Activated naive CD8-positive, alpha-beta T cell (primary cell): Measurements from ENCODE around the gene NFKBIL1.
"Not testable (repeated sequence)": the region's sequence is repeated elsewhere in the genome, so short reads cannot be mapped to it uniquely, and the experiment has no call there.

Experiments used
- H3K27ac Mint-ChIP-seq: one replicate; pipeline ENCODE4 v1.8.0; 2021; ENCODE audit warnings: mixed read lengths
- H3K27me3 Mint-ChIP-seq: one replicate; pipeline ENCODE4 v1.8.0; 2021; ENCODE audit warnings: mixed read lengths
- H3K36me3 Mint-ChIP-seq: one replicate; pipeline ENCODE4 v1.8.0; 2021; ENCODE audit warnings: mixed read lengths
- H3K4me1 Mint-ChIP-seq: one replicate; pipeline ENCODE4 v1.8.0; 2021; ENCODE audit warnings: low read depth, mixed read lengths
- H3K4me3 Mint-ChIP-seq: one replicate; pipeline ENCODE4 v1.8.0; 2021; ENCODE audit warnings: mild to moderate bottlenecking, mixed read lengths
- H3K9me3 Mint-ChIP-seq: one replicate; pipeline ENCODE4 v1.8.0; 2021; ENCODE audit warnings: low read depth, mixed read lengths

The NFKBIL1 gene

DNA sequence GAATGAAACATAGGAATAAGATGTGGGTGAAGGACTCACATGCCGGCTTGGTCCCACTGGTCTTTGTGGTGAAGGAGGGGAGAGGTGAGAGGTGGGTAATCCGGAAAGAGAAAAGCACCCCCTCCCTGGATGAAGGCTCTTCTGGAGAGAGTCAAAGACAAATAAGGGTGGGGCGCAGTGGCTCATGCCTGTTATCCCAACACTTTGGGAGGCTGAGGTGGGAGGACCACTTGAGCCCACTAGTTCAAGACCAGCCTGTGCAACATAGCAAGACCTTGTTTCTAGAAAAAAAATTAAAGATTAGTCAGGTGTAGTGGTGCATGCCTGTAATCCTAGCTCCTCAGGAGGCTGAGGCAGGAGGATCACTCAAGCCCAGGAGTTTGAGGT lies 31.7 kb downstream of the NFKBIL1 start:
- Mint-ChIP-seq H3K9me3 (no peaks in the 10 kb centered on the region), H3K4me1 (peaks cover 58% of the 10 kb centered on the region), H3K27me3 (no peaks in the 10 kb centered on the region), H3K27ac (peak overlapping the region; percentile 87), H3K36me3 (peaks cover 18% of the 10 kb centered on the region), H3K4me3 (peak overlapping the region; percentile 95)

DNA sequence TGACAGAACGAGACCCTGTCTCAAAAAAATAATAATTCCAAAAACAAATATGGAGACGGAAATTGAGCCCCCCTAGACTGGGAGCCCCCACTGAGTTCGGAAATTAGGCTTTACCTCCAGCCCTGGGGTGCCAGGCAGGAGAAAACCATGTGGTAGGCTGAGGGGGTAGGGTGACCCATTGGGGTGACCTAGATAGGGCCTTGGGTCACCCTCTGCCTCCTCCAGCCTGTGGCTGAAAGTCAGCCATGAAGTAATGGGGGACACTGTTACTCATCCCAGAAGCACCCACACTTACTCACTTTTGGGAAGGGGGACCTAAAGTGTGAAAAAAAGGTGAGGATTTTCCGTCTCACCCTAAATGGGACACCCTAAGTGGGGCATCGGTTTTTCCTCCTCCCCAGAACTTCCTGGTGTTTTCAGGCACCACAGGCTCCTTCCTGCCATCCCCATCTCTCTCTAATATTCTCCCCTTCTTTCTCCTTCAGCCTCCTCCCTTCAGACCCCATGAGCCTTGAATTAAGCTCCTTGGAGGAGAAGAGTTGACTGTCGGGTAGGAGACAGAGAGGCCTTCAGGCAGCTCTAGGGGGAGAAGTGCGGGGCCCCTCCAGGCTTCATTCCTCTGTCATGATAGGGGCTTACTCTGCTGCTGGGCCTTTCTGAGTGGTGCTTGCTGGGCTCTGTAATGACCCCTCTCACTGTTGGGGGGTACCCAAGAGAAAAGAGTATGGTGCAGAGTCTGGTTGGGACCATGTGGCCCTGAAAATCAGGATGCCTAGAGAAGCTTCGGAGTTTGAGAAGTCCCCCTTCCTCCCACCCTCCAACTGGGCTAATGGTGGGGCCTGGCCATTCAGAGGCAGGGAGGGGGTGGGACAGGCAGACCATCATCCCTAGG lies 32.4 kb downstream of the NFKBIL1 start:
- H3K36me3 Mint-ChIP-seq: peaks cover 18% of the 10 kb centered on the region
- no peaks in the 10 kb centered on the region for H3K27me3 Mint-ChIP-seq
- no peaks in the 10 kb centered on the region for H3K9me3 Mint-ChIP-seq
- H3K4me3 Mint-ChIP-seq: peak overlapping the region; percentile 95
- peak overlapping the region; percentile 93 for H3K27ac Mint-ChIP-seq
- peaks cover 55% of the 10 kb centered on the region for H3K4me1 Mint-ChIP-seq

DNA sequence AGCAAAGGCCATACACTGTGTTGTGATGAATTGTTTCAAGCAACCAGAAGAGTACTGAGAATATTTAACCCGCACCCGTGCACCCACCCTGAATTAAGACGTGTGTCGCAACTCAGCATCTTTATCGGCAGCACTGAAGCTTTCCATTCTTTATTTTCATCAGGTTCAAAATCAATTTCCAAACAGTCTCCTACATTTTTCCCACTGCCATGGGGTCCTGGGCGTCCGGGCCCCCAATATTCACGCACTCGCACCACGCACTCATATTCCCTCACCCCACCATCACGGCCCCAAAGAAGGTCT lies 33.0 kb downstream of the NFKBIL1 start:
- peak overlapping the region; percentile 95 for H3K4me3 Mint-ChIP-seq

DNA sequence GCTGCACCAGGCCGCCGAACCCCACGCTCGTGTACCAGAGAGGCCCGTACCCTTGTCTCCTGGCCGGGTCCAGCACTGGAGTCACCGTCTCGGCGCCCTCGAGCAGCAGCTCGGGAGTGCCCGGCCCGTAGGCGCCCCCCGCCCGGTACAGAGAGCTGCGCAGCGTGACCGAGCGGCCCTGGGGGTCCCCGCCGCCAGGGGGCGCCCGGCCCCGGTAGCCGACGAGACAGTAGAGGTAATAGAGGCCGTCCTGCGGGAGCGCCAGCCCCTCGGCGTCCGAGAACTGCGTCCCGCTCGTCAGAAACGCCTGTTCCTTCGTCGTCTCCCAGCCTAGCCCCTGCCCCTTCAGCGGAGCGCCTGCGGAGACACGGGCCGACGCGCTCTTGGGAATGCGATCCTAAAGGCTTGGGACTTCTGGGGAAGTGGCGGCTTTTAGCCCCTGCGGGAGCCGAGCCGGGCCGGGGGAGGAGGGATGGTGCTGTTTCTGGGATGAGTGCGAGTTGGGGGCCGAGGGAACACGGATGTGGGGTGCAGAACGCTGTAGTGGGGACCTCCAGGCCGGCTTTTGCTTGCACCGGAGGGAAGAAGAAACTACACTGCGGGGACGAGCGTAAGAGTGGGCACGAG lies 33.5 kb downstream of the NFKBIL1 start:
- peaks cover 56% of the 10 kb centered on the region for H3K4me1 Mint-ChIP-seq
- peak overlapping the region; percentile 95 for H3K4me3 Mint-ChIP-seq
- H3K36me3 Mint-ChIP-seq: peaks cover 17% of the 10 kb centered on the region
- peak overlapping the region; percentile 93 for H3K27ac Mint-ChIP-seq
- H3K27me3 Mint-ChIP-seq: no peaks in the 10 kb centered on the region
- H3K9me3 Mint-ChIP-seq: no peaks in the 10 kb centered on the region

More for the DNA sequence above, 33.0 kb downstream of the NFKBIL1 start:
- Mint-ChIP-seq H3K9me3 (no peaks in the 10 kb centered on the region), H3K27me3 (no peaks in the 10 kb centered on the region), H3K4me1 (peaks cover 56% of the 10 kb centered on the region), H3K36me3 (peaks cover 18% of the 10 kb centered on the region), H3K27ac (peak overlapping the region; percentile 93)

DNA sequence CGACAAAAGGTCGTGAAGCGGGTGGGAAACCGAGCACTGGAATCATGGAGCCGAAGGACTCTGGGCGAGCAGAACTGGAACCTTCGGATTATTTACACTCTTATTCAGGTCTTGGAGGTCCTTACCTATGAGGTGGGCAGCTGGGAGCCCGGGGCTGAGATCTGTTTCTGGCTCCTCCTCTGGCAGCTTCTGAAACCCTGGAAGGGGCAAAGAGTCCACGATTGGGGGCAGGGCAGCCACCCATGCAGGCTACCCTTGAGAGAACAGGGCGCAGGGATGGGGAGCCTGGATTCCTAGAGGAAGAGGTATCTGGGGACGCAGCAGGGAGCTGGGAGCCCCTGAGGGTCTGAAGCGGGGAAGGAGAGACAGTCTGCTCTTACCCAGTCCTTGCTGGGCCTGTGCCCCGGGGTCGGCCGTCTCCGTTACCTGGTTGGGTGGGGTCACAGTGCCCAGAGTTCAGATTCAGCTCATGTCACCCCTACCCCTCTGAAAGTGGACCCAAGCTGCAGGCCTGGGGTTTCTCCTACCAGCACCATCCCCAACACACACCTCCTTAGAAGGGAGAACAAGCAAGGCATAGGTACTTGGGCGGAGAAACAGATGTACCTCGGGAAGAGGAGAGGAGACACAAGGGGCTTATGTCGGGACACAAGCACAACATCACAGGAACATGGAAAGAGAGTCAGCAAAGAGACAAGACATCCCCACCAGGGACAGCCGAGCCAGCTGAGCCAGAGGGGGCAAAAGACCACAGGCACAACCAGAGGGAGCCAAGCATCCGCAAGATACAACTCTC lies 34.2 kb downstream of the NFKBIL1 start:
- H3K4me3 Mint-ChIP-seq: peak overlapping the region; percentile 95
- no peaks in the 10 kb centered on the region for H3K27me3 Mint-ChIP-seq
- peaks cover 59% of the 10 kb centered on the region for H3K4me1 Mint-ChIP-seq
- peak overlapping the region; percentile 89 for H3K27ac Mint-ChIP-seq
- peaks cover 10% of the 10 kb centered on the region for H3K36me3 Mint-ChIP-seq
- H3K9me3 Mint-ChIP-seq: no peaks in the 10 kb centered on the region

DNA sequence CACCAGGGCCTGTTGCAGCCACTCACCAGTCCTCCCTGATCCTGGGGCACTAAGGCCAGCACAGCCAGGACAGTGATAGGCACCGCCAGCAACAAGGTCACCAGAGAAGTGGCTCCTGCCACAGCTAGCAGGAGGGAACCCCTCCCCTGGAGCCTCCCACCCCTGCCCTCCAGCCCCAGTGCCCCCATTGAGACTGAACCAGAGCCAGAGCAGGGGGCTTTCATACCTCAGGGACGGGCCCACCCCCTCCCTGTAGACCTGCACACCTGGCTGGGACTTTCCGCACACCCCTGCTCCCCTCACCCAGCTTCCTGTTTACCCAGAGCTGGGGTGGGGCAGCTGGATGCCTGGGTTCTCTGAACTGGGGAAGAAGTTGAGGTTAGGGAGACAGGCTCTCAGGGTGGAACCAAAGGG lies 34.8 kb downstream of the NFKBIL1 start, which contains the start of gene LTB:
Gene LTB (minus strand): TSS at position 195 of the 414 bp plus-strand sequence. CDS start 7 bp downstream, at position 188.
- peak within 1 kb of the TSS; percentile 95 for H3K4me3 Mint-ChIP-seq
- H3K27me3 Mint-ChIP-seq: no peaks in the 10 kb centered on the region
- peak within 1 kb of the TSS; percentile 89 for H3K27ac Mint-ChIP-seq
- H3K9me3 Mint-ChIP-seq: no peaks in the 10 kb centered on the region
- H3K36me3 Mint-ChIP-seq: peaks cover 5% of the 10 kb centered on the region
- H3K4me1 Mint-ChIP-seq: peaks cover 62% of the 10 kb centered on the region

DNA sequence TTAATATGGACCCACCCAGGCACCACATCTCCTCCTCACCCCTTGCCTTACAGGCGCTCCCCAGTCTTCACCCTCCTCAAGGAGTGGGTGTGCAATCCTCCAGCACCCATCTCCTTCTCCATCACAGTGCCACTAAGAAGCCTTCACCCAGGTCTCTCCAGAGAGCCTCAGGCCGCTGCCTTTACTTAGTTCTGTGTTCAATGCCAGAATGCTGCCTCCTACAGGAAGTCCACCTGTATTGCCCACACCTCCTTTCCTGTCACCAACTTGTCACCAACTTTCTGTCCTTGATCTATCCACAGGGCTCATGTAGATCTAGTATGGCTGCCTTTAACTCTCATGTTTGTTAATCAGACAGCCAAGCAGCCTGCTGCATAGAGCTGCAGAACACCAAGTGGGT lies 38.1 kb downstream of the NFKBIL1 start:
- peaks cover 61% of the 10 kb centered on the region for H3K4me1 Mint-ChIP-seq
- H3K36me3 Mint-ChIP-seq: peaks cover 4% of the 10 kb centered on the region
- no peaks in the 10 kb centered on the region for H3K27me3 Mint-ChIP-seq
- no peaks in the 10 kb centered on the region for H3K9me3 Mint-ChIP-seq
- H3K27ac Mint-ChIP-seq: peak overlapping the region; percentile 91
- peak overlapping the region; percentile 82 for H3K4me3 Mint-ChIP-seq

DNA sequence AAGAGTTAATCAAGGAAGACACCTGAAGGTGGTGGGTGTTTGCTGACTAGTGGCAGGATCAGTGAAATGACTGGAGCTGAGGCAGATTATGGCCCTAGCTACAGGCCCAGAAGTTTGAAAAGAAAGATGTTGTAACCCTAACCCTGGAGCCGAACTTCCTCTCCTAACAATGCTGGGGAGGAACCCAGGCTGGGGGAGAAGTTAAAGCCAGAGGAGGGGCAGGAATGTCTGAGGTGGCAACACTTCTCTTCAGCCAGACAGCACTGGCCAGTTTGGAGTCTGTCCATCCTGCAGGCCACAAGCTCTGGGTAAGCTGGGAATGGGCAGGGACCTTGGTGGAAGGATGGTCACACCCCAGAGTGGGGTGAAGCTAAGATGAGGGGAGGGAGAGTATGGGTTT lies 38.6 kb downstream of the NFKBIL1 start, which contains the start of gene LST1:
Gene LST1 (plus strand): TSS at position 270 of the 400 bp plus-strand sequence. CDS start 1,023 bp downstream, outside the sequence.
- Mint-ChIP-seq H3K36me3 (peaks cover 4% of the 10 kb centered on the region), H3K27ac (peak within 1 kb of the TSS; percentile 91), H3K27me3 (no peaks in the 10 kb centered on the region), H3K4me3 (peak within 1 kb of the TSS; percentile 82), H3K9me3 (no peaks in the 10 kb centered on the region), H3K4me1 (peaks cover 62% of the 10 kb centered on the region)

DNA sequence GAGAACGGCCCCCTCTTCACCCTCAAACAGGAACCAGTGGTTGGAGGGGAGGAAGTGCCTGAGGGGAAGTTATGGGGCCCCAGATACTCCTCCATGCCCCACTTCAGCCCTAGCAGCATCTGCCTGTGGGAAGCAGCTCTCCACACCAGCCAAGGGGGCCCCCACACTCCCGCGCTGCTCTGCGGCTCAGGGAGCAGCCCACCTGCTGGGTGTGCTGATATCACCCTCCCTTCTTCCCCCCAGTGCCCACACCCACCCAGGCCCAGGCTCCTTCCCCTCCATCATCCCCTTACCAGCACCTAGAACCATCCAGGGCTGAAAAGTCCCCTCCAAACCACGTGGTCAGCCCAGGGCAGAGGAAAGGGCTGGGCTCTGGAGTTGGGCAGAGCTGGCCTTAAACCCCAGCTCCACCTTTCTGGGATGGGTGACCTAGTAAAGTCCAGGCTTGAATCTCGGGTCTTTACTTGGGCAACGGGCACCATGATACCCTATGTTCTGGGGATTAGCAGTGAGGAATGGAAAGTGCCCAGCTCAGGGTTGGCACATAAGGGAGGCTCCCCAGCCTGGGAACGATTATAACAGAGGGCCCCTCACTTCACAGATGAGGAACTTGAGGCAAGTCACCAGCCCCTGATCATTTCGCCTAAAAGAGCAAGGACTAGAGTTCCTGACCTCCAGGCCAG lies 39.3 kb downstream of the NFKBIL1 start:
- Mint-ChIP-seq H3K4me3 (peak overlapping the region; percentile 82), H3K27ac (peak overlapping the region; percentile 91), H3K36me3 (peaks cover 4% of the 10 kb centered on the region), H3K4me1 (peaks cover 61% of the 10 kb centered on the region), H3K9me3 (no peaks in the 10 kb centered on the region), H3K27me3 (no peaks in the 10 kb centered on the region)

DNA sequence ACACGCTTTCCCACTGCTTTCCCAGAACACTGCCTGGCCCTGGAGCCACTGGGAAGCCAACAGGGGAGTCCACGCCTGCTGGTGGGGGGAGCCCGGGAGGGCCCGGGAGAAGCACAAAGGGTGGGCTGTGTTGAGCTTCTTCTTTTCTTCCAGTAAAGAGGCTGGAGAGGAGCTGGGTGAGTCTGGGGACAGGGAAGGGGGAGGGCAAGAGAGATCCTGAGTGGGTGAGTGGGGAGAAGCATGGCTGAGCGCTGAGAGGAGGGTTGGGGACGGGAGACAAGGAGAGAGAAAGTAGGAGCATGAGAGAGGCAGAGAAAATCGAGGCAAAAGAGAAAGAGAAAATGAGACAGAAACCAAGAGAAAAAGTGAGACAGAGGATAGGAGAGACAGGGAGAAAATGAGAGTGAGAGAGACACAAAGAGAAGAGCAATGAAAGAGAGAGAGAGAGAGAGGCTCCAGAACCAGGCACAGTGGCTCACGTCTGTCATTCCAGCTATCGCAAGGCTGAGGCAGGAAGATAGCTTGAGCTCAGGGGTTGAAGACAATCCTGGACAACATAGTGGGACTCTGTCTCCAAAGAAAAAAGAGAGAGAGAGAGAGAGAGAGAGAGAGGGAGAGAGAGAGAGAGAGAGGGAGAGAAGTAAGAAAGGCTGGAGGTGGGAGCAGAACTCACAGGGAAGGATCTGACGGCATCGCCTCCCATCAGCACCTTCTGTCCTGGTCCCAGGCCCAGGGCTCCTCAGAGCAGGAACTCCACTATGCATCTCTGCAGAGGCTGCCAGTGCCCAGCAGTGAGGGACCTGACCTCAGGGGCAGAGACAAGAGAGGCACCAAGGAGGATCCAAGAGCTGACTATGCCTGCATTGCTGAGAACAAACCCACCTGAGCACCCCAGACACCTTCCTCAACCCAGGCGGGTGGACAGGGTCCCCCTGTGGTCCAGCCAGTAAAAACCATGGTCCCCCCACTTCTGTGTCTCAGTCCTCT lies 40.7 kb downstream of the NFKBIL1 start:
- Mint-ChIP-seq H3K27ac (peak overlapping the region; percentile 97), H3K9me3 (no peaks in the 10 kb centered on the region), H3K27me3 (no peaks in the 10 kb centered on the region), H3K4me1 (peaks cover 62% of the 10 kb centered on the region), H3K36me3 (peaks cover 2% of the 10 kb centered on the region), H3K4me3 (peak overlapping the region; percentile 83)

DNA sequence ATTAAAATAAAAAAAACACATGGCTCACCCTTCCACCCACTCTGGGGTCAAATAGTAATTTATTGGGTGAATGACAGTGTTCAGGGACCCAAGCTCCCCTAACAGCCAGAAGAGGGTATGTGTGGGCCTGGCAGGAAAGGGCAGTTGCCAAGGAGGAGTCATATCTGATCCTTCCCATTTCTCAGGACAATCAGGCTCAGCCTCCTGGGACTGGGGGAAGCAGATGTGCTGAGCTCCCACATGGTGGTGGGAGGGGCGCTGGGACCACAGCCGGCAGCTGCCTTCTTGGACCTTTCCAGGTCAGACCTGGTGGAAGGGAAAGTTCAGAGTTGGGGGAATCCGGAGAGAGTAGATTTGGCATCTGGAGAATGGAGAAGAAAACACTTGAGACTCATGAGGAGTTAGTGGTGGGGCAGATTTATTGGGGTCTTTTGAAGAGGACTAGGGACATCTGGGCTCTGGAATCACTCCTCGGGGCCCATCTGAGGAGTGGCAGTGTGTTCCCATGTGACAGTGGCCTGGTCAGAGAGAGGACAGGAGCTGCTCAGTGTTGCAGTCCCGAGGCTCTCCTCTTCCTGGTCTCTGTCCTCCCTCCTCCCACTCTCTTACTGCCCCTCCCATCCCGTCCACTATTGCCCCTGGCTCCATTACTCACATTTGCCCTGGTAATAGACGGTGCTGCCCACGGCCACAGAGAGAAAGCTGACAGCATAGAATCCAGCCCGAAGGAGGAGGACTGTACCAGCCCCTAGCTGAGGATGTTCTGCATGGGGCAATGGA lies 41.7 kb downstream of the NFKBIL1 start:
- no peaks in the 10 kb centered on the region for H3K27me3 Mint-ChIP-seq
- H3K4me1 Mint-ChIP-seq: peaks cover 61% of the 10 kb centered on the region
- H3K27ac Mint-ChIP-seq: peak overlapping the region; percentile 68
- H3K9me3 Mint-ChIP-seq: no peaks in the 10 kb centered on the region
- peaks cover 2% of the 10 kb centered on the region for H3K36me3 Mint-ChIP-seq
- peak overlapping the region; percentile 3 for H3K4me3 Mint-ChIP-seq

DNA sequence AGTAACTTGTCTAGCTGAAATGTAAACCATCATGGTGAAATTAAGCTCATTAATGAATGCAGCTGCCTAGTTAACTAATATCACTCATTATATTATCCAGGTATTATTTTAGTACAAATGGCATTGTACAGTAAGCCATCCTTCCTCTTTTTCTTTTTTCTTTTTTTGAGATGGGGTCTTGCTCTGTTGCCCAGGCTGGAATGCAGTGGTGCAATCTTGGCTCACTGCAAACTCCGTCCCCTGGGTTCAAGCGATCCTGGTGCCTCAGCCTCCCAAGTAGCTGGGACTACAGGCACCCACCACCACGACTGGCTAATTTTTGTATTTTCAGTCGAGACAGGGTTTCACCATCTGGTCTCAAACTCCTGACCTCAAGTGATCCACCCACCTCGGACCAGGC lies 43.3 kb downstream of the NFKBIL1 start:
- H3K4me3 Mint-ChIP-seq, H3K27ac Mint-ChIP-seq: not testable (repeated sequence)

DNA sequence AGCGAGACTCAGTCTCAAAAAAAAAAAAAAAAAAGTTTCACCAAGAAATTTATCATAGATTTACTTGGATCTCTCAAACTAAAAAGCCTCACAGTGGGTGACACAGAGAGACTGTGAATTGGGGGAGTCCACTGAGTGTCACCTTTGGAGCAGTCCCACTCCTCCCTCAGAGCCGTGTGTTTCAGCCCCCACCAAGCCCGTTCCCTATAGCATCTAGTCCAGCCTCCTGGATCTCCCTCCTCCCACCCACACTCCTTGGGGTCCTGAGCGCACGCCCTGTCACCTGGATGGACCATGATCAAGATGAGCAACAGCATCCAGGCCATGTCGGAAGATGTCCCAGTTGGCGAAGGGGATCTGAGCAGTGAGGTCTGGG lies 45.0 kb downstream of the NFKBIL1 start:
- peaks cover 2% of the 10 kb centered on the region for H3K36me3 Mint-ChIP-seq
- no peaks in the 10 kb centered on the region for H3K9me3 Mint-ChIP-seq
- peak overlapping the region; percentile 76 for H3K27ac Mint-ChIP-seq
- peak overlapping the region; percentile 68 for H3K4me3 Mint-ChIP-seq
- no peaks in the 10 kb centered on the region for H3K27me3 Mint-ChIP-seq
- H3K4me1 Mint-ChIP-seq: peaks cover 51% of the 10 kb centered on the region

More for the DNA sequence above, 43.3 kb downstream of the NFKBIL1 start:
- peaks cover 55% of the 10 kb centered on the region for H3K4me1 Mint-ChIP-seq
- H3K36me3 Mint-ChIP-seq, H3K27me3 Mint-ChIP-seq, H3K9me3 Mint-ChIP-seq: not testable (repeated sequence)
